Measurements from ENCODE around the gene ATP5F1A. TPM values are rescaled to one million over a fixed set of nuclear protein-coding genes. Genes with fewer than 3 reads are reported as not detected.

Gene ATP5F1A
- total RNA-seq, 2 experiments from 2014 or later, result 218 to 284 TPM

GRCh38 chr18:46070232-46070631 lies 27.9 kb downstream of the ATP5F1A start:
- no TSS peak for BruUV-seq (replicated peaks)
- H3K4me2 ChIP-seq (ENCODE audit: low read length), result no peak overlapping the region
- no peak overlapping the region for H3K4me3 ChIP-seq (ENCODE audit: low read depth, low read length, poor library complexity, severe bottlenecking)
- H3K4me1 ChIP-seq (ENCODE audit: insufficient read depth, low read length, poor library complexity, severe bottlenecking), result no peaks in the 10 kb centered on the region
- H4K20me1 ChIP-seq (ENCODE audit: insufficient read depth, low read length), result no peaks in the 10 kb centered on the region
- ChIA-PET POLR2A (no interaction called here), CTCF (ENCODE audit: unreplicated experiment) (no interaction called here)
- H3K79me2 ChIP-seq (ENCODE audit: insufficient read depth, low read depth, low read length), result no peaks in the 10 kb centered on the region
- TF ChIP-seq, protein P1, sequence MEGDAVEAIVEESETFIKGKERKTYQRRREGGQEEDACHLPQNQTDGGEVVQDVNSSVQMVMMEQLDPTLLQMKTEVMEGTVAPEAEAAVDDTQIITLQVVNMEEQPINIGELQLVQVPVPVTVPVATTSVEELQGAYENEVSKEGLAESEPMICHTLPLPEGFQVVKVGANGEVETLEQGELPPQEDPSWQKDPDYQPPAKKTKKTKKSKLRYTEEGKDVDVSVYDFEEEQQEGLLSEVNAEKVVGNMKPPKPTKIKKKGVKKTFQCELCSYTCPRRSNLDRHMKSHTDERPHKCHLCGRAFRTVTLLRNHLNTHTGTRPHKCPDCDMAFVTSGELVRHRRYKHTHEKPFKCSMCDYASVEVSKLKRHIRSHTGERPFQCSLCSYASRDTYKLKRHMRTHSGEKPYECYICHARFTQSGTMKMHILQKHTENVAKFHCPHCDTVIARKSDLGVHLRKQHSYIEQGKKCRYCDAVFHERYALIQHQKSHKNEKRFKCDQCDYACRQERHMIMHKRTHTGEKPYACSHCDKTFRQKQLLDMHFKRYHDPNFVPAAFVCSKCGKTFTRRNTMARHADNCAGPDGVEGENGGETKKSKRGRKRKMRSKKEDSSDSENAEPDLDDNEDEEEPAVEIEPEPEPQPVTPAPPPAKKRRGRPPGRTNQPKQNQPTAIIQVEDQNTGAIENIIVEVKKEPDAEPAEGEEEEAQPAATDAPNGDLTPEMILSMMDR (conservative IDR thresholded peaks at IDR 0.05; ENCODE audit: low read length), result no peak
- TF ChIP-seq EZH2phosphoT487 (IDR thresholded peaks at IDR 0.05; ENCODE audit: borderline replicate concordance, low read depth, low read length), result no peak
- H3K9me2 ChIP-seq (ENCODE audit: insufficient read depth, low read length), result no peaks in the 10 kb centered on the region
- no peak overlapping the region for H2AFZ ChIP-seq (ENCODE audit: low read length)
- intact Hi-C loops (cut with micrococcal nuclease; ENCODE audit: unreplicated experiment), result loop anchor here (10.0 kb wide), 1 partner anchor 375 kb away; no protein-coding TSS in a partner anchor
- no peak for DNase-seq (ENCODE audit: low spot score)
- no peak overlapping the region for H3K27ac ChIP-seq (ENCODE audit: low read depth, low read length, poor library complexity, severe bottlenecking)
- H3K9me3 ChIP-seq (ENCODE audit: low read length), result no peaks in the 10 kb centered on the region
- no peaks in the 10 kb centered on the region for H3K36me3 ChIP-seq (ENCODE audit: insufficient read depth, low read length)

DNA sequence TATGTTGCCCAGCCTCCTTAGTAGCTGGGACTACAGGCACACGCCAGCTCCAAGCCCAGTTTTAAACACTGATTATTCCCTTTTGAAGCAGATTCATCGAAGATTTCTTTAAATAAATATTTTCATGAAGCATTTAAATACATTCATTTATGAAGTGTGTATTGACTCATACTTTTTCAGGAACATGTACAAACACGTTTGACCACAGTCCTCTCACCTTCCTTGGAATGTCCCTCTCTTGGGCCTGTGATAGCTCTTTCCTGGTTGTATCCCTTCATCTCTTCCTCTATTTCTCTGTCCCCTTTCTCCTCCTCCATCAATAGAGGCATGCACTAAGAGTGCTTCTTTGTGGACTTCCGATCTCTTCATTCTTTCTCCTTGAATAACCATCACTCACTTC lies 28.6 kb downstream of the ATP5F1A start:
- no peaks in the 10 kb centered on the region for H3K4me1 ChIP-seq (ENCODE audit: insufficient read depth, low read length, poor library complexity, severe bottlenecking)
- no peaks in the 10 kb centered on the region for H3K9me2 ChIP-seq (ENCODE audit: insufficient read depth, low read length)
- ChIA-PET POLR2A (no interaction called here), CTCF (ENCODE audit: unreplicated experiment) (no interaction called here)
- no peaks in the 10 kb centered on the region for H3K79me2 ChIP-seq (ENCODE audit: insufficient read depth, low read depth, low read length)
- H4K20me1 ChIP-seq (ENCODE audit: insufficient read depth, low read length), result no peaks in the 10 kb centered on the region
- no peak for DNase-seq (ENCODE audit: low spot score)
- intact Hi-C loops (cut with micrococcal nuclease; ENCODE audit: unreplicated experiment), result no loop called here
- H3K4me3 ChIP-seq (ENCODE audit: low read depth, low read length, poor library complexity, severe bottlenecking), result no peak overlapping the region
- H3K36me3 ChIP-seq (ENCODE audit: insufficient read depth, low read length), result no peaks in the 10 kb centered on the region
- BruUV-seq (replicated peaks), result no TSS peak
- no peak overlapping the region for H3K4me2 ChIP-seq (ENCODE audit: low read length)
- H3K9me3 ChIP-seq (ENCODE audit: low read length), result no peaks in the 10 kb centered on the region
- no peak for TF ChIP-seq EZH2phosphoT487 (IDR thresholded peaks at IDR 0.05; ENCODE audit: borderline replicate concordance, low read depth, low read length)
- TF ChIP-seq, protein P1 (conservative IDR thresholded peaks at IDR 0.05; ENCODE audit: low read length), result no peak
- no peak overlapping the region for H3K27ac ChIP-seq (ENCODE audit: low read depth, low read length, poor library complexity, severe bottlenecking)
- H2AFZ ChIP-seq (ENCODE audit: low read length), result no peak overlapping the region

DNA sequence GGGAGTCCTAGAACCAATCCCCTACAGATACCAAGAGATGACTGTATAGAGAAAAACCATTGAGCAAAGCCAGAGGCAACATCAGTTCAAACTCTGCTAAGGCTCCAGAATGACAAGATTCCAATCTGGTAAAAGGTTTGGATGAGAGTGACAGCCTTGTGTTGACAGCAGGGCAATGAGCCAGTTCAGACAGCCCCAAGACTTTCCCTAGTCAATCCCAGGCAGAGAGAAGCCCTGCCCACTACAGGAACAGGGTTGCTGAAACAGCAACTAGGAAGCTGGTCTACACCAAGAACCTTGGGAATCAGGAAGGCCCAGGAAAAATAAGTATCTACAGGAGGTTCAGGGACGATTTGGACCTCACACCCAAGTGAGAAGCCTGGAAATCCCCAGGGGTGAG lies 29.3 kb downstream of the ATP5F1A start:
- H3K36me3 ChIP-seq (ENCODE audit: insufficient read depth, low read length), result no peaks in the 10 kb centered on the region
- ChIA-PET POLR2A (no interaction called here), CTCF (ENCODE audit: unreplicated experiment) (no interaction called here)
- H3K4me2 ChIP-seq (ENCODE audit: low read length), result no peak overlapping the region
- H3K9me2 ChIP-seq (ENCODE audit: insufficient read depth, low read length), result no peaks in the 10 kb centered on the region
- H3K4me3 ChIP-seq (ENCODE audit: low read depth, low read length, poor library complexity, severe bottlenecking), result no peak overlapping the region
- BruUV-seq (replicated peaks), result no TSS peak
- no peaks in the 10 kb centered on the region for H3K4me1 ChIP-seq (ENCODE audit: insufficient read depth, low read length, poor library complexity, severe bottlenecking)
- no peak overlapping the region for H3K27ac ChIP-seq (ENCODE audit: low read depth, low read length, poor library complexity, severe bottlenecking)
- H2AFZ ChIP-seq (ENCODE audit: low read length), result no peak overlapping the region
- no peaks in the 10 kb centered on the region for H3K79me2 ChIP-seq (ENCODE audit: insufficient read depth, low read depth, low read length)
- TF ChIP-seq, protein P1 (conservative IDR thresholded peaks at IDR 0.05; ENCODE audit: low read length), result no peak
- no peak for TF ChIP-seq EZH2phosphoT487 (IDR thresholded peaks at IDR 0.05; ENCODE audit: borderline replicate concordance, low read depth, low read length)
- no peaks in the 10 kb centered on the region for H4K20me1 ChIP-seq (ENCODE audit: insufficient read depth, low read length)
- intact Hi-C loops (cut with micrococcal nuclease; ENCODE audit: unreplicated experiment), result no loop called here
- no peak for DNase-seq (ENCODE audit: low spot score)
- H3K9me3 ChIP-seq (ENCODE audit: low read length), result no peaks in the 10 kb centered on the region

Measured in OCI-LY7 (cell line).